ENCODE measurements around the gene ELANE.
"Not testable (repeated sequence)": the region's sequence is repeated elsewhere in the genome, so short reads cannot be mapped to it uniquely, and the experiment has no call there.

ELANE gene

DNA sequence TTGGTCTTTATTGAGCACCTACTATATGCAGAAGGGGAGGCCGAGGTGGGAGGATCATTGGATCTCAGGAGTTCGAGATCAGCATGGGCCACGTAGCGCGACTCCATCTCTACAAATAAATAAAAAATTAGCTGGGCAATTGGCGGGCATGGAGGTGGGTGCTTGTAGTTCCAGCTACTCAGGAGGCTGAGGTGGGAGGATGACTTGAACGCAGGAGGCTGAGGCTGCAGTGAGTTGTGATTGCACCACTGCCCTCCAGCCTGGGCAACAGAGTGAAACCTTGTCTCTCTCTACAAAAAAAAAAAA, 11.2 kb downstream of the ELANE start:
- DNase-seq = no peak

DNA sequence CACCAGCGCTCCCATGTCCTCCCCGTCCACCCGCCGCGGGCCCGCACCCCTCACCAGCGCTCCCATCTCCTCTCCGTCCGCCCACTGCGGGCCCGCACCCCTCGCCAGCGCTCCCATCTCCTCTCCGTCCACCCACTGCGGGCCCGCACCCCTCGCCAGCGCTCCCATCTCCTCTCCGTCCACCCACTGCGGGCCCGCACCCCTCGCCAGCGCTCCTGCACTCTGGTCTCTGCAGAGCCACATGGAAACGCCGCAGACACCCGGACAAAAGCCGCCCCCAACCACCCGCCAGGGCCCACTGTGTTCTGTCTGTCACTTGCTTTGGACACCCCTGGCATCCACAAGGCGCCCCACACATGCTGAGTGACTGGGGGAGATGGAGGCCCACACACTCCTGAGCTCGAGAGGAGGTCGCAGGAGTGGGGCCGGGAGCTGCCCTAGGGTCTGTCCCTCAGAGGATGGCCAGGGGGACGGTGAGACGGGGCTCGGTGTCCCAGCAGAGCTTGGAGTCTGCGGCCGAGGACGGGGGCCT, 14.7 kb downstream of the ELANE start:
- no peak for DNase-seq

DNA sequence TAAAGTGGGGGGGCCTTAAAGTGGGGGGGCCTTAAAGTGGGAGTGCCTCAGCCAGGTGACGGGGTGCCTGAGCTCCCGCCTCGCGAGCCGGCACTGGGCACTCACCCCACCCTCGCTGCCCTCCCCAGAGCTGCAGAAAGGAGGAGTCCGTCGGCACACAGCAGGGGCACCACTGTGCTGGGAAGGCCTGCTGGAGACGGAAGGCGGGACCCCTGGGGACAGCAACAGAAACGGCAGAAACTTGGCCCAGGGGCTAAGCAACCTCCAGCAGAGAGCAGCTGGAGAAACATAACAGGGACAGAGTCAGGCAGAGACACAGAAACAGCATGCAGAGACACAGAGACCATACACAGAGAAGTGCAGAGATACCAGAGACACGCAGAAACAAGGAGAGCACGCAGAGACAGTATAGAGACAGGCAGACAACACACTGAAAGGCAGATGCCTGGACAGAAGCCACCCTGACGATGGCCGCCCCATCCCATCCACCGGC, 15.2 kb downstream of the ELANE start:
- no peak for DNase-seq

DNA sequence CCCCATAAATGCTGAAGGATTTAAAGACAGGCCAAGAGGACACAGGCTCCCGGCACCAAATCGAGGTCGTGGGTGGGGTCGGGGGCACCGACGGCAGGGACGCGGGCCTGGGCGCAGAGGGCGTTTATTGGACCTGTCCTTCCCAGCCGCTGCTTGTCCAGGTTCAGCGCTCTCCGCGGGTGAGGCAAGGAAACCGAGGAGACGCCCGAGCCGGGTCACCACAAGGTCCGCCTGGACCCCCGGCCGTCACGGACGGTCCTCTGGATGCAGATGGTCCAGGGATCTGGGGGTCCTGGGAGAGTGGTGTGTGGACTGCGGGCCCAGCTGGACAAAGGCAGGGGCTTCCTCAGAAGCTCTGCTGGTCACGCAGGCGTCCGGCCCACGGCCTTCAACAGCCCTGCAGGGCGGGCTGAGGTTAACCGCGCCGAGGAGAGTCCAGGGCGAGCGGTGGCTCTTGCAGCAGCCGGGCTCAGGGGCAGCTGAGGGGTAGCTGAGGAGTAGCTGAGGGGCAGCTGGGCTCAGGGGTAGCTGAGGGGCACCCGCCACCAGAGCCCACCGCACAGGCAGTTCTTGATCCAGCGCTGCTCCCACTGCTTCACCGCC, 15.9 kb downstream of the ELANE start:
- no peak for DNase-seq

DNA sequence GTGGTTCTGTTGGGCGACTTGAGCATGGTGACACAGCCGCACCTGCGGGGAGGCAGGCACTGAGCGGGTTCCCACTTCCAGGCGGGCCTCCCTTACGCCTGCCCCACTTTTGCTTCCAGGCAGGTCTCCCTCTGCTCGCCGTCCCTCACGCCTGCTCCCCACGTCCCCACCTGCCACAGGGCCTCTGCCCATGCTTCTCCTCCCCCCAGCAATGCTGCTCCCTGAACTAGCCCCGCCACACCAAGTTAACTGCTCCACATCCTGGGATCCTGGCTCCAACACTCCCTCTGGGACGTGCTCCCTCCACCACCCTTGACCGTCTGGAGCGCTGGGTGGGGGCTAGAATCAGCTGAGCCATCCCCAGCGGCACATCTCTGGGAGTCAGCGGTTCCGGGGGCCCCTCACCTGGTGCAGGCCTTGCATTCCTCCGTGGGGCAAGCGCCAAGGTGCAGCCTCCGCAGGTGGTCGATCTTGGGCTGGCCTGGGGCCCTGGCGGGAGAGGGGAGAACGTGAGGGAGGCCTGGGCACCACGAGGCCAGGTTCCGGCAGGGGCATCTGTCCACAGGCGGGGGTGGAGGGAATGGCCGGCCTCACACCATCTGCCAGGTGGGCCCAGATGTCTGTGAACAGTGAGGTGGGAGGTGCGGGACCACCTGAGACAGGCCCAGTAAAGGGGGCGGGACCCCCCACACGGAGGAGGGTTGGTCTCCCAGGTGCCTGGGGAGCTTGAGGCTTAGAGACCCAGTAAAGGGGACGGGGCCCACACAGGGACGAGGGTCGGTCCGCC, 16.5 kb downstream of the ELANE start:
- no peak for DNase-seq

DNA sequence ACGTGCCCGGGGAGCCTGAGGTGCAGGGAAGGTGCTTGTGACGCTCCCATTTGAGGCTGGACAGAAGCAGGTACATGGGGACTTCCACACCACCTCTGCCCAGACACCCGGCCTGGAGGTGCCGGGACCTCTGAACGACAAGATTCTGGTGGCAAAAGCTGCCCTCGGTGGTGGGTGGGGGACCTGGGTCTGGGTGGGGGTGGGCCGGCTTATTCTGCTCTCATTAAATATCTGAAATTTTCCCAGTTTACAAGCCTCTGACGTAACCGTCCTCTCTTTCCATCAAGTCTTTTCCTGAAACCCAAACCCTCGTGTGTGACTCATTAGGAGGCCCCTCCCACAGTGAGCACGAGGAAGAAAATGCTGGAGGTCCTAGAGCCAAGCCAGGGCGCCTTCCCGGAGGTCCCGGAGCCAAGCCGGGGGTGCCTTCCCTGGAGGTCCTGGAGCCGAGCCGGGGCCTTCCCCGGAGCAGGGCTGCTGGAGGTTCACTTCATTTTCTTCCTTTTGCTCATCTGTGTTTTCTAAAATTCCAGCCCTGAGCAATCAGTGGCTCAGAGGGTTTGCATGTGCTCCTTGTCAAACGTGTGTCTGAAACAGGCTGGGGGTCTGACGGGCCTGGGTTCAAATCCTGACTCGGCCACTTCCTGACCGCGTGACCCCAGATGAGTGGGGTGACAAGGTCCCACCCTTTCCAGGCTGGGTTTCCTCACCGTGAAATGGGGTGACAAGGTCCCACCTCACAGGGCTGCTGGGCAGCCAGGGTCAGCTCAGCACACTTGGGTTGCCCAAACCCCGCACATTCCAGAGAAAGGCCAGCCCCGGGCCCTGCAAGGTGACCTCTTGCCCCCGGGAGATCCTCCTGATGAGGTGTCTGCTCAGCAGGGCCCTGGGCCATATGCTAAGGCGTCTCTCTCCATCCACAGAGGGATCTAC, 17.4 kb downstream of the ELANE start:
- DNase-seq = no peak

DNA sequence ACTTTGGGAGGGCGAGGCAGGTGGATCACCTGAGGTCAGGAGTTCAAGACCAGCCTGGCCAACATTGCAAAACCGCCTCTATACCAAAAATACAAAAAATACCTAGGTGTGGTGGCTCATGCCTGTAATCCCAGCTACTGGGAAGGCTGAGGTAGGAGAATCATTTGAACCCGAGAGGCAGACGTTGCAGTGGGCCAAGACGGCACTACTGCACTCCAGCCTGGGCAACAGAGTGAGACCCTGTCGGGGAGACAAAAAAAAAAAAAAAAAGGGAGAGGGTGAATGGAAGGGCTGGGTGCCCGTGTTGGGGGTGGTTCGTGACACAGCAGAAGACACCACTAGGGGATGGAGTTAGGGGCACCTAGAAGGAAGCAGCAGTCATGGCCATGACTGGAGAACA, 18.2 kb downstream of the ELANE start:
- no peak for DNase-seq

DNA sequence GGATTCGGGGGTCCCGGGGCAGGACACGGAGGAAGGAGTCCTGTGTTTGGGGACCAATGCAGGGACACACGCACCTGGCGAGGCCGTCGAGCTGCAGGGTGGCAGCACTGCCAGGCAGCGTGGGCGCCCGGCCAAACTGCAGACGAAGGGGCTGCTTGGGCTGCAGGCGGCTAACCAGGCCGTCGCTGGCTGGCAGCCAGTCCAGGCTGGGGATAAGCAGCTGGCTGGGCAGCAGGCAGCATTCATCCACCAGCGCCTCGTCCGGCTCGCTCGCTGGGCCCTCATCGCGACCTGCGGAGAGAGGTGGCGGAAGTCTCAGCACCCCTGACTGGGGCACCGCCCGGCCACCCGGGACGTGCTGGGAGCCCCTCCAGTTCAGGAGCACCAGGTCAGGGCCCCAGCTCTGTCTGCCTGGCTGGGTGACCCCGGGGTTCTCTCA, 18.9 kb downstream of the ELANE start:
- no peak for DNase-seq

DNA sequence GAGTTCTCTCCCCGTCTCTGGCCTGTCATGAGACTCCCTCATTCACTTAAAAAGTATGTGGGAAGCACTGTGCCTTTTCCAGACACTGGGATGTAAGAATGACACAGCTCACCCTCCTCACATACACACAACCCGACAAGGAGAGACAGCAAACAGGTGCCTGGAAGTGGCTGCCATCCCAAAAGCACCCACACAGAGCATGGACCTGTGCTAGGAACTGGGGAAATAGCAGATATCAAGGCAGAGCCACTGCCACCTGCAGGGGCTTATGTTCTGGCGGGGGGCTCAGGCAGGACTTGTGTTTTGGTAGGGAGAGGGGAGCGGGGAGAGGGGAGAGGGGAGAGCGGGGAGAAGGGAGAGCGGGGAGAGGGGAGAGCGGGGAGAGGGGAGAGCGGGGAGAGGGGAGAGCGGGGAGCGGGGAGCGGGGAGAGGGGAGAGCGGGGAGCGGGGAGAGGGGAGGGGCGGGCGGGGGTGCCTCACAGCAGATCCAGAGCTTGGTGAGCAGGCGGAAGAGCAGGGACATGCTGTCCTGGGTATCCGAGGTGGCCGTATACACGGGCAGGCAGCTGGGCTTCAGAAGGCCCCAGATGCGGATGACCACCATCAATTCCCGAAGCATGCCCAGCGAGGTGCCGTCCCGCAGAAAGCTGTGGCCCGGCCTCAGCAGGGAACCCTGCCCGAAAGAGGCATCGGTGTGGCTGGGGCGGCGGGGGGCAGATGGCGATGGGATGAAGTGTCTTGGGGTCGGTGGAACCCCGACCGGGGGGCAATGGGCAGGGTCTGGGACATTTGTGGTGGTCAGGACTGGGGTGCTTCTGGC, 19.6 kb downstream of the ELANE start:
- no peak for DNase-seq

DNA sequence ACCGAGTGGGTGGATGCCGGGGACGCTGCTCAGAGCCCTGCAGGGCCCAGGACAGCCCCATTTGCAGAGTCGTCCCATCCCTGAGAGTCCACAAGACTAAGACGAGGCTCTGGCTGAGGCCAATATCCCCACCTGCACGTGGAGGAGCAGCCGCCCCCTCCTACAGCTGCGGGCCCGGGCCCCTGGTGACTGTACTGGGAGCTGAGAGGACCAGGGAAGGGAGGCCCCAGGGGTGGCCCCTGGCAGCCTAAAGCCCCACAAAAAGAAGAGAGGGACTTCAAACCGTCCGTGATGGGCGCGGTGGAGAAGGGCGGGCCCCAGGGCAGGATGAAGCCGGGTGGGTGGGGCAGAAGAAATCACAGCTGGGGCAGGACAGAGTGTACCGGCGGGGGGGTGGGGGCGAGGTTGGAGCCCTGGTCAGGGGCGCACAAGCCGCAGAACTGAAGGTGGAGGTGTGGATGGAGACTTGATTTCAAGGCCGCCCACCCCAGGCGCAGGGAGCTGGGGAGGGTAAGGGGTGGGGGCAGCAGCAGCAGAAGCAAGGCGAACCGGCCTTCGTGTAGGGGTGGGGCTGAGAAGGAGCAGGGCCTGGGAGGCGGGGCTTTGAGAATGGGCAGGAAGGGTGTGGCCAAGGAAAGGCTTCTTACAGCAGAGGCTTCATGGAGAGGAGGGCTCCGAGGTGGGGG, 20.3 kb downstream of the ELANE start:
- peak; percentile 77 for DNase-seq

DNA sequence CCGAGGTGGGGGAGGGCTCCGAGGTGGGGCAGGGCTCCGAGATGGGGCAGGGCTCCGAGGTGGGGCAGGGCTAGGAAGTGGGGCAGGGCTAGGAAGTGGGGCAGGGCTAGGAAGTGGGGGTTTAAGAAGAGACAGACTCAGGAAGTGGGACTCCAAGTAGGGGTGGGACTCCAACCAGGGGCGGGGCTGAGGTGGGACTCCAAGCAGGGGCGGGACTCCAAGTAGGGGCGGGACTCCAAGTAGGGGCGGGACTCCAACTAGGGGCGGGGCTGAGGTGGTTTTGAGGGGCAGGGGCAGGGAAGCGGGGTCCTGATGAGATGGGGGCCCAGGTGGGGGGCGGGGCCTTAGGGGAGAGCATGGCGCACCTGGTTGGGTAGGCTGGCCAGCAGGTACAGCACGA, 21.0 kb downstream of the ELANE start:
- peak; percentile 61 for DNase-seq

DNA sequence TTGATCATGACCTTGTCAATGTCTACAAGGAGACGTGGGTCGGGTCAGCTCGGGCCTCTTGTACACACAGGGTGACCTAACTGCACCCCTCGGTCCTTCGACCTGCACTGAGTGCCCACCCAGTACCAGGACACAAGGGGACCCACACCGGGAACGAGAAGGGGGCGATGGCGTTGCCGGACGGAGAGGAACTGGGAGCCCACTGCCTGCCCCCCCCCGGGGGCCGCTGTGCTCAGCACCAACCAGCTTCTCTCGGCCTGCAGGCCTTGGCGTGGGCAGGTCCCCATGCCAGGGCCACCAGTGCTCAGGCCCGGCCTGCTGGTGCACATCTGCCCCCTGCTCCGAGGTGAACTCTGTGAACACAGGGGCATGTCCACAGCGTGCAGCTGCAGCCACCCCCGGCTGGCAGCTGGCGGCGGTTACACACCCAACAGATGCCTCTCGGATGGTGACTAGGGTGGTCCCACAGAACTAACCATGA, 21.5 kb downstream of the ELANE start:
- no peak for DNase-seq

DNA sequence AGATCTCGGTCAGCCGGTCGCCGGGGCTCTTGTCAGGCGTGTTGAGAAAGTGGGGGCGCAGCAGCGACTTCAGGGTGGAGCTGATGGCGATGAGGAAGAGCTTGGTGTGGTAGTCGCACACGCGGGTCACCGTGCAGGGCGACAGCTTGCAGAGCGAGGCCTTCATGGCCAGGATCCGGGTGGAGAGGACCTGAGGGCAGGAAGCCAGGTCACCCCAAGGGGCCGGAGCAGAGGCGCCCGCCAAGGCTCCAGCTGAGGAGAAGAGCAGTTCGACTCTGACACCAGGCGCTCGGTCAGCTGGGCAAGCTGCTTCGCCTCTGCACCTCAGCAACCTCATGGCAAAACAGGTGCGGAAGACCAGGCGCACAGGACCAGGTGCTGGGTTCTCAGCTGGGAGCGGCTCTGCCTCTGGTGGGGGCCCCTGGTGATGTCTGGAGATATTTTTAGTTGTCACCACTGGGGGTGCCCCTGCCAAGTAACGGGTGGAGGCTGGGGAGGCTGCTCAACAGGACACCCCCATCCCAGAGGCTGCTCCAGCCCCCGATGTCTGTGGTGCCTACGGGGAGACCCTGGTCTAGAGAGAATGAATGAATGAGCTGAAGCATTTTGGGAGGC, 23.3 kb downstream of the ELANE start:
- no peak for DNase-seq

DNA sequence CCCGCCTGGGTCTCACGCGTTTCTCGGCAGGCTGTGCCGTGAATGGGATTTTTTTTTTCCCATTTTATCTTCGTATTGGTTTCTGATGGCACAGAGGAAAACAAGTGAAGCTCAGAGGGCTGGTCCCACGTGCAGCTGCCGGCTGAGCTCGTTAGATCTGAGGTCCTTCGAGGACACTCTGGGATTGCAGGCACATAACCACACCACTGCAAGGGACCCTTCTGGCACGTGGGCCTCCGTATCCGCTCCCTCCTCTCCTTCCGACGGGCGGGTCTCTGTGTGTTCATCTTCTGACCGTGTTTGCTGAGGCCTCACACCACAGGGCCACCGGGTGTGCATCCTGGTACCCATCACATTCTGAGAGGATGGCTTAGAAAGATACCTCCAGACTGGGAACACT, 24.0 kb downstream of the ELANE start:
- no peak for DNase-seq

DNA sequence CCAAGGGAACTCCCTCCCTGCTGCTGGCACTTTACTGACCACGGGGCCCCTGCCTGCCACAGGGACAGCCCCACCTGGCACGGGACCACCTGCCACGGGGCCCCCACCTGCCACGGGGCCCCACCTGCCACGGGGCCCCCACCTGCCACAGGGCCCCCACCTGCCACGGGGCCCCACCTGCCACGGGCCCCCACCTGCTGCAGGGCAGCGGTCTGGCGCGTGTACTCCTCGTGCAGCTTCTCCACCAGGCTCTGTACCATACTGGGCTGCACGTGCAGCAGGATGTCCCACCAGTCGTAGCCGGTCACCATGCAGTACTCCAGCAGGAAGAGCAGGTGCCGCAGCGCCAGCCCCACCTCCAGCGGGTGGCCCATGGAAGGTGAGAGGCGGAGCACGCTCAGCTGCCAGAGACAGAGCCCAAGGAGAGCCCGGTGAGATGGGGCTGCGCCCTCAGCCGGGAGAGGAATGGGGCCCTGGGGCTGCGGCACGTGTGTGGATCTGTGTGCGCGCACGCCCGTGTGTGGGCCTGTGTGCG, 24.7 kb downstream of the ELANE start:
- no peak for DNase-seq

DNA sequence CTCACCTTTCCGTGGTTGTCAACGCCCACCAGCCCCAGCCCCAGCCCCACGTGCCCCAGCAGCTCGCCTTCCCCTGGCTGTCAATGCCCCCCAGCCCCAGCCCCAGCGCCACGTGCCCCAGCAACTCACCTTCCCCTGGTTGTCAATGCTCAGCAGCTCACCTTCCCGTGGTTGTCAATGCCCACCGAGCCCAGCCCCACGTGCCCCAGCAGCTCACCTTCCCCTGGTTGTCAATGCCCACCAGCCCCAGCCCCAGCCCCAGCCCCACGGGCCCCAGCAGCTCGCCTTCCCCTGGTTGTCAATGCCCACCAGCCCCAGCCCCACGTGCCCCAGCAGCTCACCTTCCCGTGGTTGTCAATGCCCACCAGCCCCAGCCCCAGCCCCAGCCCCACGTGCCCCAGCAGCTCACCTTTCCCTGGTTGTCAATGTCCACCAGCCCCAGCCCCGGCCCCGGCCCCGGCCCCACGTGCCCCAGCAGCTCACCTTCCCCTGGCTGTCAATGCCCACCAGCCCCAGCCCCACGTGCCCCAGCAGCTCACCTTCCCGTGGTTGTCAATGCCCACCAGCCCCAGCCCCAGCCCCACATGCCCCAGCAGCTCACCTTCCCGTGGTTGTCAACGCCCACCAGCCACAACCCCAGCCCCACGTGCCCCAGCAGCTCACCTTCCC, 26.0 kb downstream of the ELANE start:
- not testable (repeated sequence) for DNase-seq

DNA sequence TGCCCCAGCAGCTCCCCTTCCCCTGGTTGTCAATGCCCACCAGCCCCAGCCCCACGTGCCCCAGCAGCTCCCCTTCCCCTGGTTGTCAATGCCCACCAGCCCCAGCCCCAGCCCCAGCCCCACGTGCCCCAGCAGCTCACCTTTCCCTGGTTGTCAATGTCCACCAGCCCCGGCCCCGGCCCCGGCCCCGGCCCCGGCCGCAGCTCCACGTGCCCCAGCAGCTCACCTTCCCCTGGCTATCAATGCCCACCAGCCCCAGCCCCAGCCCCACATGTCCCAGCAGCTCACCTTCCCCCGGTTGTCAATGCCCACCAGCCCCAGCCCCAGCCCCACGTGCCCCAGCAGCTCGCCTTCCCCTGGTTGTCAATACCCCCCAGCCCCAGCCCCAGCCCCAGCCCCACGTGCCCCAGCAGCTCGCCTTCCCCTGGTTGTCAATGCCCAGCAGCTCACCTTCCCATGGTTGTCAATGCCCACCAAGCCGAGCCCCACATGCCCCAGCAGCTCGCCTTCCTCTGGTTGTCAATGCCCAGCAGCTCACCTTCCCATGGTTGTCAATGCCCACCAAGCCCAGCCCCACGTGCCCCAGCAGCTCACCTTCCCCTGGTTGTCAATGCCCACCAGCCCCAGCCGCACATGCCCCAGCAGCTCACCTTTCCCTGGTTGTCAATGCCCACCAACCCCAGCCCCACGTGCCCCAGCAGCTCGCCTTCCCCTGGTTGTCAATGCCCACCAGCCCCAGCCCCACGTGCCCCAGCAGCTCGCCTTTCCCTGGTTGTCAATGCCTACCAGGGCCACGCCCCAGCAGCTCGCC, 26.9 kb downstream of the ELANE start:
- not testable (repeated sequence) for DNase-seq

DNA sequence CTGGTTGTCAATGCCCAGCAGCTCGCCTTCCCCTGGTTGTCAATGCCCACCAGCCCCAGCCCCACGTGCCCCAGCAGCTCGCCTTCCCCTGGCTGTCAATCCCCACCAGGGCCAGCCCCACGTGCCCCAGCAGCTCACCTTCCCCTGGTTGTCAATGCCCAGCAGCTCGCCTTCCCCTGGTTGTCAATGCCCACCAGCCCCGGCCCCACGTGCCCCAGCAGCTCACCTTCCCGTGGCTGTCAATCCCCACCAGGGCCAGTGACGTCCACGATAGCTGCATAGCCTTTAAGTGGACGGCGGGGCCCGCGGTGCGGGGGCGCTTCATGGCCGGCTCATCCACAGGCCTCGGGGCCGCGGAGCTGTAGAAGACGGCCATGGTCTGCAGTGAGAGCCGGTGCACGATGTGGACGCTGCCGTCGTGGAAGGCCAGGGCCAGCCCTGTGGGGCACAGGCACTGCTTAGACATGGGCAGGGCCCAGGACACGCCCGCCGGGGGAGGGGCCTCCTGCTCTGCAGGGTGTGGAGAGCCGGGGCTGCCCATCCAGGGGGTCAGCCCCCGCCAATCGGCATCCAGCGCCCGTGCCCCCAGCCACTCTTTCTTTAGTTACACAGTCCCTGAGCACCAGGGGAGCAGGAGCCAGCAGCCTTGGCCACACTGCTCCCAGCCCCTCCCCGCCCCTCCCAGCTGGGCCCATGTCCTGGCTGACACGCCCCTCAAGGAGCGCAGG, 27.8 kb downstream of the ELANE start:
- DNase-seq = no peak
